HCT116 (cell line): ENCODE data around the gene AGAP1. TPM values are rescaled to one million over a fixed set of nuclear protein-coding genes. Genes with fewer than 3 reads are reported as not detected.

Source experiments
- ATAC-seq: fragments of 200-7000 bp; cut with Tn5 transposase; 2 replicates; pipeline ENCODE4 v1.9.1; 2020; ENCODE audit warnings: mild to moderate bottlenecking, moderate library complexity
- BruUV-seq: library from RNA; stranded (reverse); fragments of 400-500 nt; replicated peaks from 2 replicates; lab custom pipeline; 2021; lab: Mats Ljungman, UMichigan
- CTCF ChIA-PET: fragments of 300-600 bp; sonication (Branson Sonifier 250); formaldehyde crosslinking; loops from one replicate; lab custom pipeline; 2021; ENCODE audit warnings: antibody characterized with exemption; lab: Charles Lee
- POLR2A ChIA-PET: fragments of 300-600, 350-600 bp; sonication (Branson Sonifier 250); formaldehyde crosslinking; loops from one replicate; lab custom pipeline; 2021; ENCODE audit warnings: antibody characterized with exemption; lab: Charles Lee
- RAD21 ChIA-PET, 2 experiments: fragments of 300-600 bp; sonication (Branson Sonifier 250); formaldehyde crosslinking; loops; one replicate each; lab custom pipeline; 2023; ENCODE audit warnings: low total read pairs in 2 of 2; ENCODE audit not compliant: uncharacterized antibody in 2 of 2, unreplicated experiment in 2 of 2, low non-redundant PET in 1 of 2; lab: Charles Lee
- DNase-seq: peaks from one replicate; pipeline ENCODE4 v3.0.0-alpha.2; 2010; ENCODE audit warnings: low read depth, low spot score
- H2AFZ ChIP-seq: fragments of 200-600 bp; shearing (Covaris generic), sonication (generic); 2 replicates; pipeline ENCODE4 v1.6.1; 2017; ENCODE audit warnings: low read depth, mixed run types, mixed read lengths, antibody characterized with exemption, low read length; ENCODE audit not compliant: poor library complexity, severe bottlenecking
- H3K27ac ChIP-seq: 2 replicates; pipeline ENCODE4 v1.5.1; 2012; ENCODE audit warnings: low read depth, low read length
- H3K27me3 ChIP-seq: fragments of 200-600 bp; sonication (generic); 2 replicates; pipeline ENCODE4 v1.6.1; 2016; ENCODE audit warnings: mixed run types, low read length, mixed read lengths; ENCODE audit not compliant: insufficient read depth
- H3K36me3 ChIP-seq, 2 experiments: fragments of 200-500 bp in 1 of 2; fragments of 200-600 bp in 1 of 2; sonication (Bioruptor generic) in 1 of 2; sonication (generic) in 1 of 2; 2 replicates each; pipeline versions ENCODE4 v1.5.1 to v1.6.1; 2014 to 2016; ENCODE audit warnings: low read length in 2 of 2, inconsistent platforms in 1 of 2, mixed read lengths in 1 of 2, mixed run types in 1 of 2; ENCODE audit not compliant: insufficient read depth in 2 of 2, control insufficient read depth in 1 of 2
- H3K4me1 ChIP-seq, 2 experiments: fragments of 200-600 bp in 1 of 2; sonication (generic) in 1 of 2; 2 replicates each; pipeline versions ENCODE4 v1.5.1 to v1.6.1; 2012 to 2017; ENCODE audit warnings: low read length in 2 of 2, inconsistent platforms in 1 of 2, mild to moderate bottlenecking in 1 of 2, mixed read lengths in 1 of 2, mixed run types in 1 of 2, moderate library complexity in 1 of 2; ENCODE audit not compliant: insufficient read depth in 2 of 2, control insufficient read depth in 1 of 2
- H3K4me2 ChIP-seq: fragments of 200-600 bp; sonication (generic); 2 replicates; pipeline ENCODE4 v1.6.1; 2017; ENCODE audit warnings: mixed run types, low read length, mixed read lengths
- H3K4me3 ChIP-seq, 2 experiments: fragments of 200-600 bp in 1 of 2; sonication (generic) in 1 of 2; replicated peaks in 1 of 2; 2 replicates each; pipeline ENCODE4 v1.5.1; 2011 to 2016; ENCODE audit warnings: low read length in 2 of 2, control low read depth in 1 of 2, low read depth in 1 of 2, mild to moderate bottlenecking in 1 of 2, mixed read lengths in 1 of 2, mixed run types in 1 of 2
- H3K79me2 ChIP-seq: fragments of 200-600 bp; sonication (generic); 2 replicates; pipeline ENCODE4 v1.6.1; 2017; ENCODE audit warnings: mild to moderate bottlenecking, mixed run types, low read length, moderate library complexity, mixed read lengths; ENCODE audit not compliant: insufficient read depth
- H3K9ac ChIP-seq: fragments of 200-600 bp; sonication (generic); 2 replicates; pipeline ENCODE4 v1.6.1; 2016; ENCODE audit warnings: low read length, mixed read lengths
- H3K9me2 ChIP-seq: fragments of 200-600 bp; sonication (generic), shearing (Covaris generic); 2 replicates; pipeline ENCODE4 v1.6.1; 2017; ENCODE audit warnings: mixed run types, mild to moderate bottlenecking, moderate library complexity; ENCODE audit not compliant: insufficient read depth
- H3K9me3 ChIP-seq, 2 experiments: fragments of 200-500 bp in 1 of 2; fragments of 200-600 bp in 1 of 2; sonication (Bioruptor generic) in 1 of 2; sonication (generic) in 1 of 2; 2 replicates each; pipeline ENCODE4 v1.6.1; 2014 to 2017; ENCODE audit warnings: low read length in 2 of 2, mixed read lengths in 2 of 2, inconsistent platforms in 1 of 2, low read depth in 1 of 2, mild to moderate bottlenecking in 1 of 2, mixed run types in 1 of 2, moderate library complexity in 1 of 2; ENCODE audit not compliant: control insufficient read depth in 1 of 2, insufficient read depth in 1 of 2
- H4K20me1 ChIP-seq: fragments of 200-600 bp; sonication (generic), shearing (Covaris generic); 2 replicates; pipeline ENCODE4 v1.6.1; 2017; ENCODE audit warnings: mixed run types, mild to moderate bottlenecking, moderate library complexity; ENCODE audit not compliant: insufficient read depth
- CEBPB ChIP-seq: IDR thresholded peaks from 2 replicates; pipeline ENCODE4 v1.6.1; 2012; ENCODE audit warnings: low read depth
- JUND ChIP-seq: IDR thresholded peaks from 2 replicates; pipeline ENCODE4 v1.6.1; 2012
- POLR2AphosphoS5 ChIP-seq: IDR thresholded peaks from 2 replicates; pipeline ENCODE4 v1.6.1; 2011; ENCODE audit warnings: mild to moderate bottlenecking, low read depth, low read length, moderate library complexity
- TCF7L2 ChIP-seq: IDR thresholded peaks from 2 replicates; pipeline ENCODE4 v1.7.0; 2011; ENCODE audit warnings: borderline replicate concordance, inconsistent platforms; ENCODE audit not compliant: insufficient read depth, insufficient read length; ENCODE audit errors: extremely low read depth
- YY1 ChIP-seq: IDR thresholded peaks from 2 replicates; pipeline ENCODE4 v1.6.1; 2011; ENCODE audit warnings: low read length, low read depth, moderate library complexity, mild to moderate bottlenecking; ENCODE audit not compliant: insufficient replicate concordance; ENCODE audit errors: extremely low read depth
- intact Hi-C: fragments of 100-400 bp; cut with micrococcal nuclease; formaldehyde crosslinking; loops from 2 replicates; pipeline ENCODE4 v1.10.0; 2022
- total RNA-seq: library from RNA; stranded (reverse); gene quantifications from one replicate; pipeline ENCODE4 v1.2.1, GENCODE V29; 2021; ENCODE audit not compliant: unreplicated experiment
- TF ChIP-seq, protein P1 (sequence below): IDR thresholded peaks from 2 replicates; pipeline ENCODE4 v1.6.1; 2012; ENCODE audit warnings: low read depth
- TF ChIP-seq, protein P2 (sequence below): IDR thresholded peaks from 2 replicates; pipeline ENCODE4 v1.6.1; 2011; ENCODE audit warnings: mild to moderate bottlenecking, low read length, moderate library complexity; ENCODE audit not compliant: insufficient replicate concordance; ENCODE audit errors: extremely low read depth

AGAP1 gene
- total RNA-seq, 1 experiment from 2014 or later = 43.8 TPM

DNA sequence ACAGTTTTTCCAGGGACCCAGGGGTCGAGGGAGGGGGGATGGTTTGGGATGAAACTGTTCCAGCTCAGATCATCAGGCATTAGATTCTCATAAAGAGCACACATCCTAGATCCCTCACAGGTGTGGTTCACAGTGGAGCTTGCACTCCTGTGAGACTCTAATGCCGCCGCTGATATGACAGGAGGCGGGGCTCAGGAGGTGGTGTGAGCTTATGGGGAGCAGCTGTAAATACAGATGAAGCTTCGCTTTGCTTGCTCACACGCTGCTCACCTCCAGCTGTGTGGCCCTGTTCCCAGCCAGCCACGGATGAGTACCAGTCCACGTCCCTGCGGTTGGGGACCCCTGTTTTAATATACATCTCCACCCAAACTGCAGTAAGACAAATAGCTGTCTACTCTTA lies 204.2 kb downstream of the AGAP1 start:
- 0 out of 2 replicates have a peak, but pooled peaks cover 2% of the 10 kb centered on the region for H4K20me1 ChIP-seq
- intact Hi-C loops = no loop called here
- H3K27me3 ChIP-seq = no peaks in the 10 kb centered on the region
- H3K9me2 ChIP-seq = no peaks in the 10 kb centered on the region
- H2AFZ ChIP-seq = no peak overlapping the region
- ATAC-seq (no peak), DNase-seq (no peak)
- no peak overlapping the region for H3K4me3 ChIP-seq
- no peaks in the 10 kb centered on the region for H3K9me3 ChIP-seq
- H3K79me2 ChIP-seq = peaks cover 89% of the 10 kb centered on the region
- H3K36me3 ChIP-seq = no peaks in the 10 kb centered on the region
- ChIA-PET CTCF (no interaction called here), POLR2A (interaction anchor here (2.0 kb wide), 1 partner anchor 11 kb away, joined by 7 read pairs; no protein-coding TSS in a partner anchor), RAD21 (no interaction called here)
- no peak overlapping the region for H3K27ac ChIP-seq
- no peak overlapping the region for H3K4me2 ChIP-seq
- BruUV-seq = no TSS peak
- H3K9ac ChIP-seq = no peak overlapping the region
- peaks cover 18 to 25% of the 10 kb centered on the region in 2 experiments for H3K4me1 ChIP-seq
- TF ChIP-seq, protein P1, sequence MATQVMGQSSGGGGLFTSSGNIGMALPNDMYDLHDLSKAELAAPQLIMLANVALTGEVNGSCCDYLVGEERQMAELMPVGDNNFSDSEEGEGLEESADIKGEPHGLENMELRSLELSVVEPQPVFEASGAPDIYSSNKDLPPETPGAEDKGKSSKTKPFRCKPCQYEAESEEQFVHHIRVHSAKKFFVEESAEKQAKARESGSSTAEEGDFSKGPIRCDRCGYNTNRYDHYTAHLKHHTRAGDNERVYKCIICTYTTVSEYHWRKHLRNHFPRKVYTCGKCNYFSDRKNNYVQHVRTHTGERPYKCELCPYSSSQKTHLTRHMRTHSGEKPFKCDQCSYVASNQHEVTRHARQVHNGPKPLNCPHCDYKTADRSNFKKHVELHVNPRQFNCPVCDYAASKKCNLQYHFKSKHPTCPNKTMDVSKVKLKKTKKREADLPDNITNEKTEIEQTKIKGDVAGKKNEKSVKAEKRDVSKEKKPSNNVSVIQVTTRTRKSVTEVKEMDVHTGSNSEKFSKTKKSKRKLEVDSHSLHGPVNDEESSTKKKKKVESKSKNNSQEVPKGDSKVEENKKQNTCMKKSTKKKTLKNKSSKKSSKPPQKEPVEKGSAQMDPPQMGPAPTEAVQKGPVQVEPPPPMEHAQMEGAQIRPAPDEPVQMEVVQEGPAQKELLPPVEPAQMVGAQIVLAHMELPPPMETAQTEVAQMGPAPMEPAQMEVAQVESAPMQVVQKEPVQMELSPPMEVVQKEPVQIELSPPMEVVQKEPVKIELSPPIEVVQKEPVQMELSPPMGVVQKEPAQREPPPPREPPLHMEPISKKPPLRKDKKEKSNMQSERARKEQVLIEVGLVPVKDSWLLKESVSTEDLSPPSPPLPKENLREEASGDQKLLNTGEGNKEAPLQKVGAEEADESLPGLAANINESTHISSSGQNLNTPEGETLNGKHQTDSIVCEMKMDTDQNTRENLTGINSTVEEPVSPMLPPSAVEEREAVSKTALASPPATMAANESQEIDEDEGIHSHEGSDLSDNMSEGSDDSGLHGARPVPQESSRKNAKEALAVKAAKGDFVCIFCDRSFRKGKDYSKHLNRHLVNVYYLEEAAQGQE = no peak
- TF ChIP-seq YY1 (no peak), TCF7L2 (no peak), JUND (no peak), POLR2AphosphoS5 (no peak), CEBPB (no peak)
- TF ChIP-seq, protein P2, sequence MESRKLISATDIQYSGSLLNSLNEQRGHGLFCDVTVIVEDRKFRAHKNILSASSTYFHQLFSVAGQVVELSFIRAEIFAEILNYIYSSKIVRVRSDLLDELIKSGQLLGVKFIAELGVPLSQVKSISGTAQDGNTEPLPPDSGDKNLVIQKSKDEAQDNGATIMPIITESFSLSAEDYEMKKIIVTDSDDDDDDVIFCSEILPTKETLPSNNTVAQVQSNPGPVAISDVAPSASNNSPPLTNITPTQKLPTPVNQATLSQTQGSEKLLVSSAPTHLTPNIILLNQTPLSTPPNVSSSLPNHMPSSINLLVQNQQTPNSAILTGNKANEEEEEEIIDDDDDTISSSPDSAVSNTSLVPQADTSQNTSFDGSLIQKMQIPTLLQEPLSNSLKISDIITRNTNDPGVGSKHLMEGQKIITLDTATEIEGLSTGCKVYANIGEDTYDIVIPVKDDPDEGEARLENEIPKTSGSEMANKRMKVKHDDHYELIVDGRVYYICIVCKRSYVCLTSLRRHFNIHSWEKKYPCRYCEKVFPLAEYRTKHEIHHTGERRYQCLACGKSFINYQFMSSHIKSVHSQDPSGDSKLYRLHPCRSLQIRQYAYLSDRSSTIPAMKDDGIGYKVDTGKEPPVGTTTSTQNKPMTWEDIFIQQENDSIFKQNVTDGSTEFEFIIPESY = no peak
- TF ChIP-seq, all 23 proteins: peak for 0
